GM20431 (cell line): ENCODE results near the gene KRTCAP2.

ENCODE experiments used
- in situ Hi-C: fragments of 300-500 bp; cut with MseI, MboI; formaldehyde crosslinking; loops from one replicate; pipeline ENCODE4 v1.15.0; 2020; ENCODE audit warnings: low sequenced_read_pairs; ENCODE audit not compliant: unreplicated experiment

The KRTCAP2 gene

DNA sequence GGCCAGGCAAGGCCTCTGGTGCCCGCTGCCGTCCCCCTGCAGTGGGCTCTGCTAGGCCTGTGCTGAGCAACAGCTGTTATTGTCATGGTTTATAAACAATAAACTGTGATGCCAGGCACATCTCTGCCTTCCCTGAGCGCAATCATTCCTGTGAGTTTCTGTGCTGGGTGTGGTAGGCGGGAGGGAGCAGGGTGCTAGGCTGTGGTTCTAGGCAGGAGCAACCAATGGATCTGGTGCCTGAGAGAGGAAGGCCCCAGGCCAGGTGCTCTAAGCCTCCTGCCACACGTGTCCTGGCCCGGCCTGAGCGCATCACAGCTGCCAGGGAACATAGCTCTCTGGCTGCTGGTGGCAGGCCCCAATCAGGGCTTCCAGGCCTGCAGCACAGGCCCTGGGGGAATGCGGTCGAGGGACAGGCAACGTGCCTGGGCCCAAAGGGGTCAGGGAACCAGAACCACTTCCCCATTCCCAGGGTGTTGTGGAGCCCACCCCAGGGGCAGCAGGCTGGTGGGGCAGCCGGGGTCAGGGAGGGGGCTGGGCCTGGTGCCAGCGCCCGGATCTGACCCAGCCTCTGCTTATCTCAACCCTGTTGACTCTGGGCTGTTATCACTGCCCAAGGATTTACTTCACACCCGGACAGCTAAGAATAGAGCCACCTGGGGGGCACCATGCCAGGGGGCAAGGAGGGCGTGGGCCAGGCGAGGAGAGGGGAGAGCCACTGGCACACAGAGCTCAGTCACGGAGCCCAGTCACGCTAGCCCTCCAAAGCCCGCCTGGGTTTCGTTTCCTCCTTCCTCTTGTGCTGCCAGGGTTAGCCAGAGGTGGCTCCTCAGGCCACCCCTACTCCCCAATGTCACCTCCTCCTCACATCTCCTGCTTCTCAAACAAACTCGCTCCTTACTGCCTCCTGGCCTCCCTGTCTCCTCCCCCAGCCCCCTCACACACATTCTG lies 12.0 kb upstream of the KRTCAP2 start:
- in situ Hi-C loops: no loop called here

DNA sequence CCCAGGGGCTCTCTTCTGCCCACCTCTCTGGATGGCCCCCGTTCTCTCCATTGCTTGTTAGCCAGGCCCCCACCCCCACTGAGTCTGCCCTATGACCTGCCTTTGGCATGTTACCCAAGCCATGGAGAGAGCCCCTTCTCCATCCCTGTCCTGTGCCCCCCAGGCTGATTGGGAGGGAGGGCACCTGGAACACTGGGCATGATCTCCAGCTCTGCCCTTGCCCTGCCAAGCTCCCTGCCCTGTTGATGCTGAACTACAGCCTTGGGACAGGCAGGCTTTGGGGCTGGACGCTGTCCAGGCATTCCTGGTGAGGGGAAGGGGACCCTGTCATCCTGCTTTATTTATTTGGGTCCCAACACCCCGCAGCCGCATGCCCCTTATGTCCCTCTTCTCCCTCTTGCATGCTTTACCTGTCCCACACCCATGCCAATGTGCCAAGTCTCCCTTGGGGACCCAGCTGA lies 11.3 kb upstream of the KRTCAP2 start:
- in situ Hi-C loops: no loop called here

DNA sequence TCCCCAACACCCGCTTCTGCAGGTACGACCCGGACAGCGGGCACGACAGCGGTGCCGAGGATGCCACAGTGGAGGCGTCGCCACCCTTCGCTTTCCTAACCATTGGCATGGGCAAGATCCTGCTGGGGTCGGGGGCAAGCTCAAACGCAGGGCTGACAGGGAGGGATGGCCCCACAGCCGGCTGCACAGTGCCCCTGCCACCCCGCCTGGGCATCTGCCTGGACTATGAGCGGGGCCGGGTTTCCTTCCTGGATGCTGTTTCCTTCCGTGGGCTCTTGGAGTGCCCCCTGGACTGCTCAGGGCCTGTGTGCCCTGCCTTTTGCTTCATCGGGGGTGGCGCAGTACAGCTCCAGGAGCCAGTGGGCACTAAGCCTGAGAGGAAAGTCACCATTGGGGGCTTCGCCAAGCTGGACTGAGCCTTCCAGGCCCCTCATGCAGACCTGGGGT lies 10.7 kb upstream of the KRTCAP2 start:
- in situ Hi-C loops: no loop called here

- in situ Hi-C loops: no loop called here
These were observed 9.0 kb upstream of the KRTCAP2 start for GRCh38 chr1:155182052-155182550.

- in situ Hi-C loops: no loop called here
These were observed 8.4 kb upstream of the KRTCAP2 start for GRCh38 chr1:155181371-155182051.

DNA sequence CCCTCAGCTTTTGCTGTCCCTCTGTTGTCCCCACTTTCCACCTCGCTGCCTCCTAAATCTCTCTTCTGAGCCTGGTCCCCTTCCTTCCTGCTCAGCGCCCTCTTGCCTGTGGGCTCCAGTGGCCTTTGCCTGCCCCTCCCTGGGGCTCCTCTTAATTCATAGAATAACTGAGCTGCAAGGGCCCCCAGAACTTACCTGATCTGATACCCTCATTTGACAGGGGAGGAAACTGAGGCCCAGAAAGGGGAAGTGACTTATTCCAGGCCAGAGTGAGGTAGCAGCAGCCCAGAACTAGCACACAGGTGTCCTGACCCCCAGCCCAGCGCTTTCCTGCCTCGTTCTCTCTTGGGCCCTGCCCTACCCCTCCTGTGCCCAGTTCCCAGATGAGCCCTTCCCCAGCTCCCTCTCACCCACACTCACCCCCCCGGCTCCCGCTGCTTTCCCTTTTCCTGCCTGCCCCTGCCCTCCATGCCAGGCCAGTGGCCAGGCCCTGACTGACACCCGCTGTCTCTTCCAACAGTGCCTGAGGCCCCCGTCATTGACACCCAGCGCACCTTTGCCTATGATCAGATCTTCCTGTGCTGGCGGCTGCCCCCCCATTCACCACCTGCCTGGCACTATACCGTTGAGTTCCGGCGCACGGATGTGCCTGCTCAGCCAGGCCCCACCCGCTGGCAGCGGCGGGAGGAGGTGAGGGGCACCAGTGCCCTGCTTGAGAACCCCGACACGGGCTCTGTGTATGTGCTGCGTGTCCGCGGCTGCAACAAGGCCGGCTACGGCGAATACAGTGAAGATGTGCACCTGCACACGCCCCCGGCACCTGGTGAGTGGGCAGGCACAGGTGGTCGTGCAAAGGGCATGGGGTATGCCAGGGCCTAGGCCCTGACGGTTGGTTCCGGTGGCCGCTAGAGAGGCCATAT lies 6.3 kb upstream of the KRTCAP2 start:
- in situ Hi-C loops: no loop called here

DNA sequence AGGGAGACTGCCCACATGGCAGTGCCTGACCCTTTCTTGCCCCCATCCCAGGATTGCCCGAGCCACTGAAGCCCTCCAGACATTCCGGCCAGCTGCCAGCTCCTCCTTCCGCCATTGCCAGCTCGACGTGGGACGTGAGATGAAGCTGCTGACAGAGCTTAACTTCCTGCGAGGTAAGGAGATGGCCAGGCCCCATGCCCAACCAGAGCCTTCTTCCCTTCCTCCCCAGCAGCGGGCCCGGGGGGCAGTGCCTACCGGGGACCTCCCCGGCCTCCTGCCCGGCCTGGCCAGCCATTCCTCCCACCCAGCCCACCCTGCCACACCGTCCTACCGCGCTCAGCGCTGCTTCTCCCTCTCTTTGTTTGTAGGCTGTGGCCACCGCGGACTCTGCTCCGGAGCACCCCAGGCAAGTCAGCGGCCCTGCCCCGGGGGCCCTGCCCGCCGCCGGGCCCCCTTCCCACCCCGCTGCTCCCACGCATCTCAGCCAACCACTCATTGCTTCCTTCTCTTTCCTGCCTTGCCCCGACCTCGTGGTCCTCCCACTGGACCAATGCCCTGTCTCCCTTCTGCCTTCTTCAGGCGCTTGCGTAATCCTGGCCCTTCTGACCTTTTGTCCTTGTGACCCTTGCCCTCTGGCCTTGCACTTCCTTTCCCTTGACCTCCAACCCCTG lies 5.5 kb upstream of the KRTCAP2 start:
- in situ Hi-C loops: no loop called here

- in situ Hi-C loops: no loop called here
These were observed 4.8 kb upstream of the KRTCAP2 start for GRCh38 chr1:155177918-155178281.

GRCh38 chr1:155177192-155177917 lies 4.3 kb upstream of the KRTCAP2 start:
- in situ Hi-C loops: no loop called here

GRCh38 chr1:155176544-155177071 lies 3.5 kb upstream of the KRTCAP2 start:
- in situ Hi-C loops: no loop called here

GRCh38 chr1:155175927-155176371 lies 2.8 kb upstream of the KRTCAP2 start:
- in situ Hi-C loops: no loop called here

DNA sequence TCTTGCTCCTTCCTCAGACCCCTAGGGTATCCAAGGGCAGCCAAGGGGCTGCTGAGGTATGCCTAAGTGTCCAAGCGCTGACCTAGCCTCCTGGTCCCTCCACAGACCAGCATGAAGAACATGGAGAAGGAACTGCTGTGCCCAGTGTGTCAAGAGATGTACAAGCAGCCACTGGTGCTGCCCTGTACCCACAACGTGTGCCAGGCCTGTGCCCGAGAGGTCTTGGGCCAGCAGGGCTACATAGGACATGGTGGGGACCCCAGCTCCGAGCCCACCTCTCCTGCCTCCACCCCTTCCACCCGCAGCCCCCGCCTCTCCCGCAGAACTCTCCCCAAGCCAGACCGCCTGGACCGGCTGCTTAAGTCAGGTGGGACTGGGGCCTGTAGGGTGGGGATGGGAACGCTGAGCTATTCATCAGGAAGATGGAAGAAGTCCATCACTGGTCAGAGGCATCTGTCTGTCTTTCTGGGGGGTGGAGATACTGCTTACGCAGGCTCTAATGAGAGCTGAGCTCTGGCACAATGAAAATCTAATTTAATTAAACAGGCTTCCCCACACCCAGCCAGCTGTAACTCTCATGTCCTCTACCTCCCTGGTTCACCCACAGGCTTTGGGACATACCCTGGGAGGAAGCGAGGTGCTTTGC lies 2.3 kb upstream of the KRTCAP2 start:
- in situ Hi-C loops: no loop called here

DNA sequence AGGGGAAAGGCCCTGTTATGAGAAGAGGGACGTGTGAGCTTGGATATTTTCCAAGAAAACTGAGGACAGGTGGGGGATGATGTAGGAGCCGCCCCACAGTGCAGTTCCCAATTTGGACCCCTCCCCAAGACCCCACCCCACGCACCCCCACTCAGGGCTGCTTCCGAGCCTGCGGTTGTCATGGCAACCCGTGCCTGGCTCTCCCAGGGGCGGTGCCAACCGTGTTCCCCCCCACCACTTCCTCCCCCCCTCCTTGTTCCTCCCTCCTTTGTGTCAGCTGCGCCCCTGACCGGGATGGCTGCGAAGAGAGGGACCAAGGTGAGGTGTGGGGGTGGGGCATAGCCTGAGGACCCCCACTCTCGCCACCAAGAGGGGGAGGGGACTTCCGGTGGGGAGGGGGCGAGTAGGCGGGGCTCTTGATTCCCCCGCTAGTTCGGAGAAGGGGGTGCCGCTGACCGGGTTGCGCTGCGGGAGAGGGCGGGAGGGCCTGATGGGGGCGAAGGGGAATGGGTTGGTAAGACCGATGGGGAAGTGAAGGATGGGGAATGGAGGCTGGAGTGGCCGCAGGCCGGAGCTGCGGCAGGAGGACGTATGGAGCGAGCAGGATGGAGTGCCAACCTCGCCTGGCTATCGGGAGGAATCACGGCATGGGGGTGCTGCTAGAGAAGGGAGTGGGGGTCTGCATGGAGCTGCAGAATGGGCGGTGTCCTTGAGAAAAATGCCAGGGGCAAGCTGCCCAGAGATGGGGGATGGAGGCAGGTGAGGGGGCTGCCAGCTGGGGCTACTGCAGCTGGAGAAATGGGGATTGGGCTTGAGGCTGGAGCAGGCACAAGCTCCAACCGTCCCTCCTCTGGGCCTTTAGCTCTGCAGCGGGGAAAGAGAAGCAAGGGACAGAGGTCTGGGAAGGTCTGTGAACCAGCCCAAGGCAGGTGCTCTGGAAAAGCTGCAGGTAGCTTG lies 1.5 kb upstream of the KRTCAP2 start:
- in situ Hi-C loops: no loop called here

- in situ Hi-C loops: no loop called here
These were observed 597 bp upstream of the KRTCAP2 start, which contains the start of gene TRIM46 for GRCh38 chr1:155173478-155174323. Gene TRIM46 (plus strand): TSS chr1:155173849. CDS start chr1:155173967, 118 bp downstream.

GRCh38 chr1:155171836-155172731 lies 1.0 kb downstream of the KRTCAP2 start:
- in situ Hi-C loops: no loop called here
